Stimulated activated CD4-positive, alpha-beta T cell treated with anti-CD3 and anti-CD28 coated beads, Interleukin-2, amount 100 ng/mL, for 48 hours (primary cell): ENCODE measurements around the gene HSD17B12.

Experiments used
- DNase-seq, 2 donors: peaks; one replicate each; pipeline ENCODE4 v3.0.0-alpha.2; 2020

HSD17B12 gene

GRCh38 chr11:43874738-43875137, 194.2 kb downstream of the HSD17B12 start:
- no peak for DNase-seq

DNA sequence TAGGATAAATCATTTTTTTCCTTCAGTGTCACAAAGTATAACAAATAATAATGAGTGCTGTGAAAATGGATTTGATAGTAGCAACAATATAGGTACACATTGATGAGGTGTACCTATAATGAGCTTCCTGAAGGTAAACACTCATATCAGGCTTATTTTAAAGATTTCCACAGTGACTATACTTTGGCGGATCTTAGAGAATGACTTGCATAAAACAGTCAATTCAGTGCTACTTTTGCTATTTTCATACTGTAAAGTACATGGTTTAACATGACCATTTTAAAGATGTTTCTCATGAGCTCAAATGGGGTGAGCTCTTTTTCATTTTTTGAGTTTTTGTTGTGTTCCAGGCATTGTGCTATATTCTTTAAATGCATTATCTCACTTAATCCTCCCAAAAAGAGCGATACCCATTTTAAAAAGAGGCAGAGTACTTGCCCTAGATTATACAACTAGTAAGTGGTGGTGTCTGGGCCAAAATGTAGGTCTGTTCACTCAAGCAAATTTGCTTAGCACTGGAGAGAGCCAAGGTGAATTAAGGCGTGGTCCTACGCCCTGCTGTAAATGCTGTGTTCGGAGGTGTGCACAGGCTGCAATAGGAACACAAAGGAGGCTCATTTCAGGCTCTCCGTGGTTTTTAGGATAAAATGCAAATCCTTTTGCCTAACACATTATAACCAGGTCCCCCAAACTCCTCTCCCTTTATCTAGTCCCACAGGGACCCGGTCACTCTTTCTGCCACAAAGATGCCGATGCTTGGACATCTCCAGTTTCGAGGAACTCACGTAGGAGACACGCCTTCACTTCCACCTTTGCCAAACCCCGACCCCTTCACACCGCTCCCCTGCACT, 199.5 kb downstream of the HSD17B12 start:
- DNase-seq = peak in 1 of 2 donors; percentile 5

DNA sequence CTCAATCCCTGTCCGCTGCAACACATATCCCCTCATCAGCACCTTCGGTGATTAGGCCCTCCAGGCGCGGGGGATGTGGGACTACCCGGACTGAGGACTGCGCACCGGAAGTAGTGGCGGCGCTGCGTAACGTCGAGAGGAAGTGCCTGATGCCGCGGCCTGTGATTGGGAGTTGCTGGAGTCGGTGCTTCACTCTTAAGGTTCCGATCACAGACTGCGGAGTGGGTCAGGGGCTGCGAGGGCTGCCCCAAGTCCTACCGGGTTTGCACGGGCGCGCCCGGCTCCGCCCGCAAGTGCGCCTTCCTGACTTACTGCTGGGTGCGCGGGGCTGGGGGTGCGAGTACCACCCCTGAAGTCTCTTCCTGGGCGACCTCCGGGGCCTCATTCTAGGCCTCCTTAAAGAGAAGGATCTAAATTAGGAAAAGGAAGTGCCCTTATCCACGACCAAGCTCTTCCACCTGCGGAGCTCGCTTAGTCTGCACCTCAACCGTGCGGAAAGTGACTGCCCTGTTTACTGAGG, 200.2 kb downstream of the HSD17B12 start, which contains the start of gene ALKBH3:
ALKBH3 (plus strand) TSS at position 192 of the 520 bp plus-strand sequence. CDS start 1,822 bp downstream, outside the sequence.
- DNase-seq = peak; percentile 90 to 91

DNA sequence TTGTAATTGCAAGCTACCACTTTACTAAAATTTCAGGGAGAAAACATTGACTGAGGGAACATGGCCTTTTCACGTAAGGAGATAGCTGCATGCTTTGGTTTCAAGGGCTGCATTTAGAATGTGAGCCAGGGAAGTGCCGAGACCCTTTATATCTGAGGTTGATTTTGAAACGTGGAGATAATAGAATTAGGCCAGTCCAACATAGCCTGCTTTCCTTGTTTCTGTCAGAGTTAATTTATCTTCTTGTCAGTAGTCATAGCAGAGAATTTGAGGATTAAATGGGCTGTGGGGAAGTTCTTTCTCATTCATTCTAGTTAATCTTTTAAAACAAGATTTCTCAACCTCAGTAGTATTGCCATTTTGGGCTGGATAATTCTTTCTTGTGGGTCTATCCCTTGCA, 212.3 kb downstream of the HSD17B12 start:
- DNase-seq = no peak

DNA sequence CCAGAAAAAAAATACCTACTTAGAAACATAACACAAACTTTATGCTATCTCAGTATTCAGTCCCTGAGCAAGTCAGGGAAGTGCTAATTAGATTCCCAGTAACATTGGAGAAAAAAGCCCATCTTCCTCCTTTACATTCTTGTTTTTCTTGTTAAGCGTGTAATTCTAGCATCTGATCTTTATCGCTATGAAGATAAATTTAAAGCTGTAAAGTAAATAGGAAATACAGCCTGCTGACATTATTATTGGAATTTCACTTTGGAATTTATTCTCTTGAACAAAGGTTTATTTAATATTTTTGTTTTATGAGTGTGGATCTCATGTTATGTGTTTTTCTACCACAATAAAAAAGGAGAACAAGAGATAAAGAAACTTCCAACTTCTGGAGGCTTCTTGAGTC, 214.0 kb downstream of the HSD17B12 start:
- DNase-seq = no peak

GRCh38 chr11:43895601-43896000, 215.1 kb downstream of the HSD17B12 start:
- DNase-seq = no peak

DNA sequence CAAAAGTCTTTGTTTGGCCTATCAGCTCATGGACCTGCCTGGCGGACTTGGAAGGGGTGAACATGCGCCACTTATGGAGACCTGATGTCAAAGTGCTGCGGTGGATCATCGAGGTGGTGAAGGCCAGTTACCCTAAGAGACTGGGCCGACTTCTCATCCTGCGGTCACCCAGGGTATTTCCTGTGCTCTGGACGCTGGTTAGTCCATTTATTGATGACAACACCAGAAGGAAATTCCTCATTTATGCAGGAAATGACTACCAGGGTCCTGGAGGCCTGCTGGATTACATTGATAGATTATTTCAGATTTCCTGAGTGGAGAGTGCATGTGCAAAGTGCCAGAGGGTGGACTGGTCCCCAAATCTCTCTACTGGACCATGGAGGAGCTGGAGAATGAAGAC, 218.0 kb downstream of the HSD17B12 start:
- DNase-seq = no peak

- no peak for DNase-seq
These were observed 218.6 kb downstream of the HSD17B12 start for GRCh38 chr11:43899094-43899493.

GRCh38 chr11:43901551-43901950, 221.0 kb downstream of the HSD17B12 start:
- DNase-seq = no peak

DNA sequence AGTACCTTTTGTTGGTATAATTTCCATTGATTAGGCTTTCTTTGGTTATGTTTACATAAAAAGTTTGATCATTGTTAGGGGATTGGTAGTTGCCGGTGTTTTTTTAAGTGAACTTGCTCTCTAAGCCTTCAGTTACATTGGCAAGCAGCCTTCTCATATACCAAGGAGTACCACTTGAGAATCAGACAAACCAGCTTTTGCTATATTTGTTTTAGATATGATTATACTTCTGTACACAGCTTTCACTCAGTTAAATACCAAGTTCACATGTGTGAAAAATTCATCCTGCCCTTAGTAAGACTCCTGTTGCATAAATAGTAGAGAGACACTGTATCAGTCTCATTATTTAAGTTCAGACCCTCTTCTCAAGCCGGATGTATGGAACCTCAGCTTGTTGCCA, 222.5 kb downstream of the HSD17B12 start:
- DNase-seq = no peak

DNA sequence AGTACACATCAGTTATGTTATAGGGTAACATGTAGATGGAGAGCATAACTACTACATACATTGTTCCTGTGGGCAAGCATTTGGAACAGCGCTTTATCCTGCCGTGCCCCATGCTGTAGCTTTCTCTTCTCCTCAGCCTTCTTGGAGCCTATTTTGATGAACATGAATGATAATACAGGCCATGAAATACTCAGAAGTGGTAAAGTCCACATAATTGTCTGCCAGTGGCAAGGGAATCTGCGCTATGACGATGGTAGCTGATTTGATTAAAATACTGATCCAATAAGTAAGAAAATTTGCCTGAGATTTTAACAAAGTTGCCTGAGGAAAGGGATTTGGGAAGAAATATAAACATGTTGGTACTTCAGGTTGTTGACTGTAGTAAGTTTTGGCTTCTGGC, 223.4 kb downstream of the HSD17B12 start:
- DNase-seq = no peak

DNA sequence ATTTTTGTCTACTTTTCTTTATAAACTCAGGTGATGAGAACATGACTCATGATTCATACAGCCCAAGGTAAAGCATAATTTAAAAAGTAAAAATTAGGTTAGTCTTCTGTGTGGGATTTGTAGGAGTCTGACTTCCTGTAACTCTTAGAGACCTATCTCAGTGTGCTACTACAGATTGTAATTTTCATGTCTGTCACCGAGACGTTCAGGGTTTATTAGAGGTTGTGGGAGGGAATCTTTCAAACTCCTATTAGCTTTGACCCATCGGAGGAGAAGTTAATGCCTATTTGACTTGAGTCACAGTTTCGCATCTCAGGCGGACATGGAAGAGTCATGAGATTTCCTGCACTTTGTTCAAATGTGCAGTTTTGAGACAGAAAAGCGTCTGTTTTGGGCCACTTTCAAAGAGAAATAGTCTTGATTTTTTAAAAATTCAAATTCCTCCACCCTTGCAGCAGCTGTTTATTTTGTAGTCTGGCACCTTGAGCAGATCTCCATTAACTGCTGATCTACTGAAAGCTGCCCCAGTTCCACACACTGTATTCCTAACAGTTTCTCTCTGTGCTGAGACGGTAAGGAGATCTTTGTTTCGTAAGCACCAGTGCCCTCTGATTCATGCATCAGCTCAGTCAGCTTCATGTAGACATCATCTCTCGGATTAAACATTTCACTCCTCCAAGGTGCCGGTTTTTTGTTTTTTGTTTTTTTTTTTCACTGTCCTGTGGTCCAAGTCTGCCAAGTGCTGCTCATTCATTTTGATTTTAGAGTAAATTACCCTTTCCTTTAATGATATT, 224.4 kb downstream of the HSD17B12 start:
- no peak for DNase-seq

DNA sequence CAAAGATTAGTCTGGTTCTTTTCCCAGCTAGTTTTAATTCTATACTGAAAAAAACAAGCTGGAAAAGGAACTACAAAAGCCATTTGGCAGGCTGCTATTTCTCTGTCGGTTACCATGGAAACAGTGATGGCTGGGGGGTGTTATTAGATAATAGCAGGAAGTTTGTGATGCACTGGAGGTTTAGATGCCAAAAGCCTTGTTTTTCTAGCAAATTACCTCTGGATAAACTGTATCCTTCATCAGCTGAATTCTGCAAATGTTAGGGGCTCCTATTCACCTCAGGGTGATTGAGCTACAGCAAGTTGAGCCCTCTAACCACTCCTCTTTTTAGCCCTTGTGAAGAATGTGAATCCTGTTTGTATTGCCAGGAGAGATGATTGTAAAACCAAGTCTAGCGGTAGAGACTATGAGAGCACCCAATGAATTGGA, 225.3 kb downstream of the HSD17B12 start:
- DNase-seq = no peak
